Lower leg skin (tissue), 4 donors: Measurements from ENCODE around the gene FPGS. TPM values are rescaled to one million over a fixed set of nuclear protein-coding genes. Genes with fewer than 3 reads are reported as not detected.
"Not testable (repeated sequence)": the region's sequence is repeated elsewhere in the genome, so short reads cannot be mapped to it uniquely, and the experiment has no call there.

Experiments
- DNase-seq, 2 donors: peaks; one replicate each; pipeline ENCODE4 v3.0.0-alpha.2; 2019; ENCODE audit warnings: low spot score in 2 of 2
- H3K4me3 ChIP-seq: fragments of 200-600 bp; sonication (generic); 2 replicates; pipeline ENCODE4 v1.5.1; 2017; ENCODE audit warnings: mild to moderate bottlenecking, low read depth; ENCODE audit not compliant: poor library complexity, severe bottlenecking
- POLR2A ChIP-seq, 2 donors: fragments of 450-650 bp; IDR thresholded peaks; one replicate each; pipeline ENCODE4 v1.6.1; 2016 to 2017; ENCODE audit warnings: antibody characterized with exemption in 2 of 2, mild to moderate bottlenecking in 1 of 2, moderate library complexity in 1 of 2
- WGBS, 2 donors: methylation state at CpG; one replicate each; pipeline ENCODE4 v1.1.5; 2018; 5-methylcytosine and 5-hydroxymethylcytosine counted together
- intact Hi-C: fragments of 100-400 bp; cut with DNase I; formaldehyde crosslinking; loops from one replicate; pipeline ENCODE4 v1.15.0; 2023; ENCODE audit warnings: low total_unique reads
- total RNA-seq, 4 donors: library from RNA; depleted of rRNA; stranded (reverse); fragments of >200 nt; gene quantifications; one replicate each; pipeline ENCODE4 v1.1.0, GENCODE V29; 2016
- TF ChIP-seq, protein P1 (sequence below), 3 donors: fragments of 450-650 bp; IDR thresholded peaks; one replicate each; pipeline ENCODE4 v1.5.1; 2016; ENCODE audit warnings: antibody characterized with exemption in 3 of 3, mild to moderate bottlenecking in 3 of 3, moderate library complexity in 2 of 3

The FPGS gene
- total RNA-seq, 4 donors from 2014 or later: 21.3 to 46.5 (median 37.4) TPM

- WGBS, 2 donors: 93 to 94% methylated on average over 3 of the region's 3 CpGs
- no peak for DNase-seq
- intact Hi-C loops: no loop called here
- TF ChIP-seq, protein P1, sequence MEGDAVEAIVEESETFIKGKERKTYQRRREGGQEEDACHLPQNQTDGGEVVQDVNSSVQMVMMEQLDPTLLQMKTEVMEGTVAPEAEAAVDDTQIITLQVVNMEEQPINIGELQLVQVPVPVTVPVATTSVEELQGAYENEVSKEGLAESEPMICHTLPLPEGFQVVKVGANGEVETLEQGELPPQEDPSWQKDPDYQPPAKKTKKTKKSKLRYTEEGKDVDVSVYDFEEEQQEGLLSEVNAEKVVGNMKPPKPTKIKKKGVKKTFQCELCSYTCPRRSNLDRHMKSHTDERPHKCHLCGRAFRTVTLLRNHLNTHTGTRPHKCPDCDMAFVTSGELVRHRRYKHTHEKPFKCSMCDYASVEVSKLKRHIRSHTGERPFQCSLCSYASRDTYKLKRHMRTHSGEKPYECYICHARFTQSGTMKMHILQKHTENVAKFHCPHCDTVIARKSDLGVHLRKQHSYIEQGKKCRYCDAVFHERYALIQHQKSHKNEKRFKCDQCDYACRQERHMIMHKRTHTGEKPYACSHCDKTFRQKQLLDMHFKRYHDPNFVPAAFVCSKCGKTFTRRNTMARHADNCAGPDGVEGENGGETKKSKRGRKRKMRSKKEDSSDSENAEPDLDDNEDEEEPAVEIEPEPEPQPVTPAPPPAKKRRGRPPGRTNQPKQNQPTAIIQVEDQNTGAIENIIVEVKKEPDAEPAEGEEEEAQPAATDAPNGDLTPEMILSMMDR (IDR thresholded peaks at IDR 0.05): no peak
- TF ChIP-seq POLR2A (IDR thresholded peaks at IDR 0.05): no peak
- no peak overlapping the region for H3K4me3 ChIP-seq
Measured at GRCh38 chr9:127756233-127756632, 46.4 kb upstream of the FPGS start.

DNA sequence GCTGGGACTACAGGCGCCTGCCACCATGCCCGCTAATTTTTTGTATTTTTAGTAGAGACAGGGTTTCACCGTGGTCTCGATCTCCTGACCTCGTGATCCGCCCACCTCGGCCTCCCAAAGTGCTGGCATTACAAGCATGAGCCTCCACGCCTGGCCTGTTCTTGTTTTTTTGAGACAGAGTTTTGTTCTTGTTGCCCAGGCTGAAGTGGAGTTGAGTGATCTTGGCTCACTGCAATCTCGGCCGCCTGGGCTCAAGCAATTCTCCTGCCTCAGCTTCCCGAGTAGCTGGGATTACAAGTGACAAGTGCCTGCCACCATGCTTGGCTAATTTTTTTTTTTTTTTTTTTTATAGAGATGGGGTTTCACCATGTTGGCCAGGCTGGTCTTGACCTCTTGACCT is 45.9 kb upstream of the FPGS start:
- H3K4me3 ChIP-seq: not testable (repeated sequence)

DNA sequence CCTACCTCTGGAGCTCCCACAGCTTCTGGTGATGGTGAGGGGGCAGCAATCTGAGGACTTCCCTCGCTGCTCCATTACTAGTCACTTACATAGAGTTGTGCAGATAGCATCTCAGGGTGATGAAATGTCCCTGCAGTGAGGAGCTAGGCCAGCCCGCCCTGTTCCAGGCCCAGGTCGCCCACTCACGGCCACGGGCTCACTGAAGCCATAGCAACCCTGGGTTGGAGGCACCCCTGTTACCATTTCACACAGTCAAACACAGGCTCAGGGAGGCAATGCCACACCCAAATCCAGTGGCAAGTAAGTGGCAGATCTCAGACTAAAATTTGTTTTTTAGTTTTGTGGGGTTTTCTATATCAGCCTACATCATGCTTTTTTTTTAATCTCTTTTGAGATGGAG is 43.8 kb upstream of the FPGS start:
- DNase-seq: no peak
- intact Hi-C loops: no loop called here
- no peak for TF ChIP-seq POLR2A (IDR thresholded peaks at IDR 0.05)
- TF ChIP-seq, protein P1 (IDR thresholded peaks at IDR 0.05): no peak
- H3K4me3 ChIP-seq: no peak overlapping the region
- WGBS, 2 donors: 71 to 72% methylated on average over 5 of the region's 5 CpGs

More for the DNA sequence above, 45.9 kb upstream of the FPGS start:
- intact Hi-C loops, DNase-seq: not testable (repeated sequence)
- WGBS, 2 donors: 84% methylated on average over 11 of the region's 11 CpGs

GRCh38 chr9:127761061-127761460 is 41.6 kb upstream of the FPGS start:
- TF ChIP-seq, protein P1 (IDR thresholded peaks at IDR 0.05): no peak
- no peak for DNase-seq
- intact Hi-C loops: no loop called here
- no peak overlapping the region for H3K4me3 ChIP-seq
- 89% methylated on average over 5 of the region's 5 CpGs for WGBS, 2 donors

- intact Hi-C loops: no loop called here
- H3K4me3 ChIP-seq: no peak overlapping the region
- TF ChIP-seq, protein P1 (IDR thresholded peaks at IDR 0.05): no peak
- TF ChIP-seq POLR2A (IDR thresholded peaks at IDR 0.05): no peak
- WGBS, 2 donors: 48% methylated on average over 4 to 5 of the region's 5 CpGs
- DNase-seq: no peak
Measured at GRCh38 chr9:127761491-127761956, 41.2 kb upstream of the FPGS start.

DNA sequence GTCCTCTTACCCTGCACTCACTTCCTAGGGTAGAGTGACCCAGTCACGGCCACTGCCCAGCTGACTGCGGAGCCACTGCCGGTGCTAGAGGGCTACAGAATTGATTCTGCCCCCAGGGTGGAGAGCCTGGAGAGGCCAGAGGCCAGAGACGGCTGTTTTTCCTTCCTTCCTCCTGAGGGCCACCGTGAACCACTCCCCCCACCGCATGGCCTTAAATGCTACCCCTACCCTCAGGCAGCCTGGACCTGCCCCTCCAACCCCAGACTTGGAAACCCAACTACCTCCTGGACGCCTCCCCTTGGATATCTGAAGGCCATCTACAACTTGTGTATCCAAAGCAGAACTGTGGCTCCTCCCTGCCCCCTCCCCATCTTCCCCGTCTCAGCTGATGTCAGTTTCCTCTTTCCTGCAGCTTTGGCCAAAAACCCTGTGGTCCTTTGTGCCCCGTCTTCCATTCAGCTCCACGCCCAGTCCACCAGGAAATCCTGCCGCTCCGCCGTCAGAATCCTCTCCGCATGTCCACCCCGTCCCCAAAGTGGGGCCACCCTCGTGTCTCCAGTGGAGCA is 40.5 kb upstream of the FPGS start:
- 43 to 52% methylated on average over 16 of the region's 16 CpGs for WGBS, 2 donors
- TF ChIP-seq, protein P1 (IDR thresholded peaks at IDR 0.05): no peak
- no peak for TF ChIP-seq POLR2A (IDR thresholded peaks at IDR 0.05)
- DNase-seq: peak in 1 of 2 donors; percentile 88
- intact Hi-C loops: no loop called here
- no peak overlapping the region for H3K4me3 ChIP-seq
